HG03159 (cell line): Measurements from ENCODE around the gene NPHP4.
"Not testable (repeated sequence)": the region's sequence is repeated elsewhere in the genome, so short reads cannot be mapped to it uniquely, and the experiment has no call there.

Source experiments
- ATAC-seq: cut with Tn5 transposase; IDR thresholded peaks from one replicate; pipeline ENCODE4 v1.9.1; 2021; ENCODE audit warnings: mild to moderate bottlenecking, moderate library complexity; ENCODE audit not compliant: unreplicated experiment

Gene NPHP4

GRCh38 chr1:5898266-5898665 is 94.0 kb downstream of the NPHP4 start:
- no peak for ATAC-seq

GRCh38 chr1:5896706-5897660 is 95.2 kb downstream of the NPHP4 start:
- ATAC-seq: no peak

GRCh38 chr1:5895446-5896406 is 96.5 kb downstream of the NPHP4 start:
- no peak for ATAC-seq

- ATAC-seq: not testable (repeated sequence)
Measured at GRCh38 chr1:5893699-5894278, 98.4 kb downstream of the NPHP4 start.

GRCh38 chr1:5892329-5892728 is 99.9 kb downstream of the NPHP4 start:
- no peak for ATAC-seq

GRCh38 chr1:5891736-5892135 is 100.5 kb downstream of the NPHP4 start:
- ATAC-seq: no peak

- ATAC-seq: no peak
Measured at GRCh38 chr1:5891137-5891536, 101.1 kb downstream of the NPHP4 start.

- no peak for ATAC-seq
Measured at GRCh38 chr1:5890346-5891106, 101.7 kb downstream of the NPHP4 start.

GRCh38 chr1:5889901-5890300 is 102.3 kb downstream of the NPHP4 start:
- ATAC-seq: no peak

- no peak for ATAC-seq
Measured at GRCh38 chr1:5889462-5889861, 102.8 kb downstream of the NPHP4 start.

GRCh38 chr1:5888606-5889211 is 103.5 kb downstream of the NPHP4 start:
- ATAC-seq: no peak

- no peak for ATAC-seq
Measured at GRCh38 chr1:5887971-5888361, 104.3 kb downstream of the NPHP4 start.

- ATAC-seq: no peak
Measured at GRCh38 chr1:5887349-5887970, 104.8 kb downstream of the NPHP4 start.

GRCh38 chr1:5886541-5887348 is 105.5 kb downstream of the NPHP4 start:
- ATAC-seq: no peak

GRCh38 chr1:5886140-5886483 is 106.1 kb downstream of the NPHP4 start:
- no peak for ATAC-seq

- no peak for ATAC-seq
Measured at GRCh38 chr1:5885471-5886139, 106.6 kb downstream of the NPHP4 start.

GRCh38 chr1:5884110-5884509 is 108.1 kb downstream of the NPHP4 start:
- no peak for ATAC-seq
